HepG2 (cell line): ENCODE measurements around the gene NOP9. TPM values are rescaled to one million over a fixed set of nuclear protein-coding genes. Genes with fewer than 3 reads are reported as not detected.

Source experiments
- CREB1 ChIP-seq, 2 experiments: fragments of 450-650 bp in 1 of 2; IDR thresholded peaks; 2 replicates each; pipeline ENCODE4 v1.6.1; 2016 to 2017; ENCODE audit warnings: control low read depth in 1 of 2, mild to moderate bottlenecking in 1 of 2, missing compliant biosample characterization in 1 of 2, missing genetic modification characterization in 1 of 2
- DR1 ChIP-seq: sonication (generic); formaldehyde crosslinking; IDR thresholded peaks from 2 replicates; pipeline ENCODE4 v1.8.0; 2021; ENCODE audit warnings: mild to moderate bottlenecking, missing genetic modification reagents, inconsistent platforms
- EED ChIP-seq: sonication (generic); formaldehyde crosslinking; IDR thresholded peaks from 2 replicates; pipeline ENCODE4 v1.5.0; 2020; ENCODE audit warnings: mild to moderate bottlenecking, missing genetic modification reagents
- ESRRA ChIP-seq: sonication (generic); formaldehyde crosslinking; IDR thresholded peaks from 2 replicates; pipeline ENCODE4 v1.5.1; 2020; ENCODE audit warnings: mild to moderate bottlenecking, low read depth, missing genetic modification reagents
- HNRNPUL1 ChIP-seq: fragments of 200-400 bp; formaldehyde crosslinking; IDR thresholded peaks from 2 replicates; pipeline ENCODE4 v1.6.1; 2017; ENCODE audit warnings: low read depth, mild to moderate bottlenecking, low read length, moderate library complexity
- KDM1A ChIP-seq: IDR thresholded peaks from 2 replicates; pipeline ENCODE4 v1.6.1; 2016; ENCODE audit warnings: missing compliant biosample characterization
- PAF1 ChIP-seq: IDR thresholded peaks from 2 replicates; pipeline ENCODE4 v1.6.1; 2016; ENCODE audit warnings: missing genetic modification reagents, missing compliant biosample characterization
- PHF5A ChIP-seq: IDR thresholded peaks from one replicate; pipeline ENCODE4 v1.6.1; 2018; ENCODE audit warnings: low read depth, missing genetic modification reagents; ENCODE audit not compliant: unreplicated experiment
- RAD21 ChIP-seq: fragments of 450-650 bp; formaldehyde crosslinking; IDR thresholded peaks from 2 replicates; pipeline ENCODE4 v1.5.0; 2020; ENCODE audit warnings: mild to moderate bottlenecking
- SUZ12 ChIP-seq: fragments of 150-350 bp; IDR thresholded peaks from 2 replicates; pipeline ENCODE4 v1.6.1; 2014; ENCODE audit warnings: low read depth, low read length
- ZBTB1 ChIP-seq: sonication (generic); formaldehyde crosslinking; IDR thresholded peaks from 2 replicates; pipeline ENCODE4 v1.4.0; 2020; ENCODE audit warnings: missing genetic modification reagents, borderline replicate concordance
- ZC3H4 ChIP-seq: sonication (generic); formaldehyde crosslinking; IDR thresholded peaks from 2 replicates; pipeline ENCODE4 v1.4.0; 2020; ENCODE audit warnings: missing genetic modification reagents, borderline replicate concordance
- ZNF660 ChIP-seq: sonication (generic); formaldehyde crosslinking; IDR thresholded peaks from 2 replicates; pipeline ENCODE4 v1.5.1; 2020; ENCODE audit warnings: mild to moderate bottlenecking, low read depth, missing genetic modification reagents, borderline replicate concordance
- ZNF678 ChIP-seq: sonication (generic); formaldehyde crosslinking; IDR thresholded peaks from 2 replicates; pipeline ENCODE4 v1.4.0; 2020; ENCODE audit warnings: mild to moderate bottlenecking, missing genetic modification reagents
- ZNF7 ChIP-seq: IDR thresholded peaks from 2 replicates; pipeline ENCODE4 v1.6.1; 2016; ENCODE audit warnings: missing biosample characterization, missing genetic modification reagents
- ZNF747 ChIP-seq: sonication (generic); formaldehyde crosslinking; IDR thresholded peaks from 2 replicates; pipeline ENCODE4 v1.8.1; 2023; ENCODE audit warnings: missing genetic modification reagents, mild to moderate bottlenecking, borderline replicate concordance
- ZNF766 ChIP-seq: sonication (generic); formaldehyde crosslinking; IDR thresholded peaks from 2 replicates; pipeline ENCODE4 v1.5.0; 2020; ENCODE audit warnings: missing genetic modification reagents, borderline replicate concordance
- ZNF788 ChIP-seq: sonication (generic); formaldehyde crosslinking; IDR thresholded peaks from 2 replicates; pipeline ENCODE4 v1.5.0; 2020; ENCODE audit warnings: mild to moderate bottlenecking, missing genetic modification reagents, borderline replicate concordance
- ZNF839 ChIP-seq: sonication (generic); formaldehyde crosslinking; IDR thresholded peaks from 2 replicates; pipeline ENCODE4 v1.4.0; 2020; ENCODE audit warnings: missing genetic modification reagents, mild to moderate bottlenecking, borderline replicate concordance
- polyA plus RNA-seq, 8 experiments: library from polyadenylated mRNA; depleted of rRNA in 3 of 8; stranded (reverse) in 7 of 8; unstranded in 1 of 8; fragments of >200 nt; fragmentation: Illumina TruSeq in 4 of 8; extraction: Trizol in 4 of 8; gene quantifications; 2 replicates each; pipeline versions ENCODE4 v1.2.1 to v1.2.3, GENCODE V29; 2011 to 2016; ENCODE audit warnings: low read depth in 4 of 8, missing spikeins in 1 of 8, mixed read lengths in 1 of 8; ENCODE audit not compliant: insufficient read depth in 1 of 8
- total RNA-seq, 5 experiments: library from RNA; depleted of rRNA; stranded (reverse); fragments of >200 nt; fragmentation: Illumina TruSeq; extraction: Trizol; gene quantifications; 2 replicates each; pipeline ENCODE4 v1.2.3, GENCODE V29; 2016; ENCODE audit warnings: low read depth in 1 of 5
- TF ChIP-seq, protein P1 (sequence below): sonication (generic); formaldehyde crosslinking; IDR thresholded peaks from 2 replicates; pipeline ENCODE4 v1.4.0; 2020; ENCODE audit warnings: missing genetic modification reagents, borderline replicate concordance
- TF ChIP-seq, protein P2 (sequence below): sonication (generic); formaldehyde crosslinking; IDR thresholded peaks from 2 replicates; pipeline ENCODE4 v1.8.1; 2023; ENCODE audit warnings: missing genetic modification reagents, inconsistent platforms, borderline replicate concordance
- TF ChIP-seq, protein P3 (sequence below): sonication (generic); formaldehyde crosslinking; IDR thresholded peaks from 2 replicates; pipeline ENCODE4 v1.4.0; 2020; ENCODE audit warnings: missing genetic modification reagents
- TF ChIP-seq, protein P4 (sequence below): sonication (generic); formaldehyde crosslinking; IDR thresholded peaks from 2 replicates; pipeline ENCODE4 v1.4.0; 2020; ENCODE audit warnings: missing genetic modification reagents
- TF ChIP-seq, protein P5 (sequence below): IDR thresholded peaks from 2 replicates; pipeline ENCODE4 v1.6.1; 2016; ENCODE audit warnings: mild to moderate bottlenecking, missing biosample characterization, missing genetic modification reagents

Gene NOP9
- total and polyA plus RNA-seq, 2 of the 13 experiments (the other 11 are each of a cell fraction or from before 2014, with no cell fraction given): 24.5 to 61.6 TPM

DNA sequence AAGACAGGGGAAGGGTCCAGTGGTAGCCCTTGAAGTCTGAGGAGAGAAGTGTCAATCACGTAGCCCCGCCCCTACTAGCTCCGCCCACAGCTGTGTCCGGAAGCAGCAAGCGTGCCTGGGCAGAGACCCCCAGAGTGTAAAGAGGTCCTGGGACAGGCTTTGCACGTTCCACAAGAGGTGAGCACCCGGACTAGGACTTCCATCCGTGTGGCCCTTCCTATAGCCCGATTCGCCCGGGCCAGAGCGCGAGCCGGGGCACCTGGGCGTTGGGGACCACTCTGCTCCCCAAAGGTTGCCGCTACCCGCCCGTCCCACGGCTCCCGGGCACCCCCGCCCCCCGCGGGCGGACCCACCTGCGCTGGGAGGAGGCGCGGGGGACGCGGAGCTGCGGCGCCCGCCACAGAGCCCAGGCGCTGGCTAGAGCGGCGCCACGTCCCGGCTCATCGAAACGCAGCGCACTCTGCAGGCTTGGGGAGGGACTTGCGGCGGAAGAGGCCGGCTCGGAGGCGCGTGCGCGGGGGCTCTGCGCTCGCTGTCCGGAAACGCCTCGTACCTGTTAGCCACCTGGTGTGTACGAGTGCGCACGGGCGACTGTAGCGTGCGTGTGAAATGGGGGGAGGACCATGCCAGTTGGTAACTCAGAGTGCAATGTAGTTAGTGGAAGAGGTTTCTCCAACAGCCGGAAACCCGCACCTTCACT lies 28.4 kb upstream of the NOP9 start, which contains the start of gene RABGGTA (continued):
- TF ChIP-seq ZNF678 (peak; percentile 94; the same call in 1 of the 2 replicates), ZBTB1 (CRISPR knock-in tag) (0 out of 2 replicates have a peak, but pooled peaks have one; percentile 3), KDM1A (peak; percentile 74; the same call in 1 of the 2 replicates), DR1 (CRISPR knock-in tag) (peak; percentile 90; the same call in 1 of the 2 replicates), ZNF788 (CRISPR knock-in tag) (peak; percentile 100), ZNF839 (CRISPR knock-in tag) (peak; percentile 99; the same call in 1 of the 2 replicates), EED (peak; percentile 99), HNRNPUL1 (no peak), PHF5A (CRISPR knock-in tag) (peak; percentile 100), PAF1 (CRISPR knock-in tag) (peak; percentile 33; the same call in 1 of the 2 replicates), SUZ12 (no peak), ZNF747 (CRISPR knock-in tag) (peak; percentile 83), ZC3H4 (peak; percentile 25; the same call in 1 of the 2 replicates), ZNF766 (CRISPR knock-in tag) (peak; percentile 99), CREB1 (IDR thresholded peaks at IDR 0.05) (peak; percentile 71; the same call in 1 of the 2 replicates), CREB1 (CRISPR knock-in tag; IDR thresholded peaks at IDR 0.05) (no peak), ESRRA (CRISPR knock-in tag) (peak; percentile 95), ZNF660 (CRISPR knock-in tag) (peak; percentile 90), ZNF7 (CRISPR knock-in tag) (0 out of 2 replicates have a peak, but pooled peaks have one; percentile 29), RAD21 (CRISPR knock-in tag) (peak; percentile 91)
- TF ChIP-seq, protein P1, sequence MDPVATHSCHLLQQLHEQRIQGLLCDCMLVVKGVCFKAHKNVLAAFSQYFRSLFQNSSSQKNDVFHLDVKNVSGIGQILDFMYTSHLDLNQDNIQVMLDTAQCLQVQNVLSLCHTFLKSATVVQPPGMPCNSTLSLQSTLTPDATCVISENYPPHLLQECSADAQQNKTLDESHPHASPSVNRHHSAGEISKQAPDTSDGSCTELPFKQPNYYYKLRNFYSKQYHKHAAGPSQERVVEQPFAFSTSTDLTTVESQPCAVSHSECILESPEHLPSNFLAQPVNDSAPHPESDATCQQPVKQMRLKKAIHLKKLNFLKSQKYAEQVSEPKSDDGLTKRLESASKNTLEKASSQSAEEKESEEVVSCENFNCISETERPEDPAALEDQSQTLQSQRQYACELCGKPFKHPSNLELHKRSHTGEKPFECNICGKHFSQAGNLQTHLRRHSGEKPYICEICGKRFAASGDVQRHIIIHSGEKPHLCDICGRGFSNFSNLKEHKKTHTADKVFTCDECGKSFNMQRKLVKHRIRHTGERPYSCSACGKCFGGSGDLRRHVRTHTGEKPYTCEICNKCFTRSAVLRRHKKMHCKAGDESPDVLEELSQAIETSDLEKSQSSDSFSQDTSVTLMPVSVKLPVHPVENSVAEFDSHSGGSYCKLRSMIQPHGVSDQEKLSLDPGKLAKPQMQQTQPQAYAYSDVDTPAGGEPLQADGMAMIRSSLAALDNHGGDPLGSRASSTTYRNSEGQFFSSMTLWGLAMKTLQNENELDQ (CRISPR knock-in tag): peak; percentile 52
- TF ChIP-seq, protein P2, sequence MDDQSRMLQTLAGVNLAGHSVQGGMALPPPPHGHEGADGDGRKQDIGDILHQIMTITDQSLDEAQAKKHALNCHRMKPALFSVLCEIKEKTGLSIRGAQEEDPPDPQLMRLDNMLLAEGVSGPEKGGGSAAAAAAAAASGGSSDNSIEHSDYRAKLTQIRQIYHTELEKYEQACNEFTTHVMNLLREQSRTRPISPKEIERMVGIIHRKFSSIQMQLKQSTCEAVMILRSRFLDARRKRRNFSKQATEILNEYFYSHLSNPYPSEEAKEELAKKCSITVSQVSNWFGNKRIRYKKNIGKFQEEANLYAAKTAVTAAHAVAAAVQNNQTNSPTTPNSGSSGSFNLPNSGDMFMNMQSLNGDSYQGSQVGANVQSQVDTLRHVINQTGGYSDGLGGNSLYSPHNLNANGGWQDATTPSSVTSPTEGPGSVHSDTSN (CRISPR knock-in tag): peak; percentile 95
- TF ChIP-seq, protein P3, sequence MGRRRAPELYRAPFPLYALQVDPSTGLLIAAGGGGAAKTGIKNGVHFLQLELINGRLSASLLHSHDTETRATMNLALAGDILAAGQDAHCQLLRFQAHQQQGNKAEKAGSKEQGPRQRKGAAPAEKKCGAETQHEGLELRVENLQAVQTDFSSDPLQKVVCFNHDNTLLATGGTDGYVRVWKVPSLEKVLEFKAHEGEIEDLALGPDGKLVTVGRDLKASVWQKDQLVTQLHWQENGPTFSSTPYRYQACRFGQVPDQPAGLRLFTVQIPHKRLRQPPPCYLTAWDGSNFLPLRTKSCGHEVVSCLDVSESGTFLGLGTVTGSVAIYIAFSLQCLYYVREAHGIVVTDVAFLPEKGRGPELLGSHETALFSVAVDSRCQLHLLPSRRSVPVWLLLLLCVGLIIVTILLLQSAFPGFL: peak; percentile 79; the same call in 1 of the 2 replicates
- TF ChIP-seq, protein P4, sequence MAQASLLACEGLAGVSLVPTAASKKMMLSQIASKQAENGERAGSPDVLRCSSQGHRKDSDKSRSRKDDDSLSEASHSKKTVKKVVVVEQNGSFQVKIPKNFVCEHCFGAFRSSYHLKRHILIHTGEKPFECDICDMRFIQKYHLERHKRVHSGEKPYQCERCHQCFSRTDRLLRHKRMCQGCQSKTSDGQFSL (CRISPR knock-in tag): peak; percentile 89
- TF ChIP-seq, protein P5, sequence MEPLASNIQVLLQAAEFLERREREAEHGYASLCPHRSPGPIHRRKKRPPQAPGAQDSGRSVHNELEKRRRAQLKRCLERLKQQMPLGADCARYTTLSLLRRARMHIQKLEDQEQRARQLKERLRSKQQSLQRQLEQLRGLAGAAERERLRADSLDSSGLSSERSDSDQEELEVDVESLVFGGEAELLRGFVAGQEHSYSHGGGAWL (CRISPR knock-in tag): peak; percentile 99
